Measurements from ENCODE around the gene LRRC43.

The LRRC43 gene

DNA sequence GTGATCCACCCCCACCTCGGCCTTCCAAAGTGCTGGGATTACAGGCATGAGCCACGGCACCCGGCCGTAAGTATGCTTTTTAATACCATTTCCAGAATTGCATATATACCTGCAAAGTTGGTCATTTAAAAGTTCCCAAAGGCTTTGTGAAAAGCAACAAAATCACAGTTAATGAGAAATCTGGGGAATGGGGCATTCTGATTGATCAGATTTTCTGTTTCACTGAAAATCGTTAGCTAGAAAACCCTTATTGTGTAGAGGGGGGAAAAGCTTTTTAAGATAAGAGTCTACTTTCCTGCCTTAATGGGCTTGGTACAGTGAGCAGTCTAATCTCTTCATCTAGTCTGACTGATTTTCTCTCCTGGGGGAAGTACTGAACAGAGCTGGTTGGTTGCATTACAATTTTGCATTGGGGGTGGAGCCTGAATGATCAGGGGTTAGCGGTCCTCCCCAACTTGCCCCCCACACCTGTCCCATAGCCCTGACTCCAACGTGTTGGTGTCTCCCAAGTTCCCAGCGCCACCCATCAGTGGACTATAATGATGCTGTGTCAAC, 32.7 kb upstream of the LRRC43 start:
- Histone ChIP-seq H2AK5ac (ENCODE audit: low read length) (no peak overlapping the region), H3K9ac (ENCODE audit: low read length) (no peak overlapping the region), H2AFZ (ENCODE audit: insufficient read depth, low read length, poor library complexity) (no peak overlapping the region), H3K4me2 (ENCODE audit: low read length) (no peak overlapping the region), H2BK120ac (ENCODE audit: insufficient read depth, low read length, poor library complexity) (no peak overlapping the region), H3K79me2 (ENCODE audit: control insufficient read depth, insufficient read depth, low read length, poor library complexity) (no peaks in the 10 kb centered on the region), H3K23ac (ENCODE audit: low read length) (no peak overlapping the region), H3K14ac (ENCODE audit: low read length) (no peak overlapping the region), H3K4me3 (ENCODE audit: low read depth, low read length) (no peak overlapping the region), H2BK5ac (ENCODE audit: low read depth, low read length, poor library complexity) (no peak overlapping the region), H3K36me3 (ENCODE audit: control insufficient read depth in 1 of 2, insufficient read depth in 2 of 2, low read length in 2 of 2) (no peaks in the 10 kb centered on the region), H4K91ac (ENCODE audit: low read depth, low read length) (no peak overlapping the region), H3K18ac (ENCODE audit: low read length) (no peak overlapping the region), H3K79me1 (ENCODE audit: low read length) (no peaks in the 10 kb centered on the region), H4K8ac (ENCODE audit: low read depth, low read length) (no peak overlapping the region), H3K27ac (ENCODE audit: low read depth, low read length) (no peak overlapping the region), H2BK12ac (ENCODE audit: low read length) (no peak overlapping the region), H4K12ac (ENCODE audit: low read depth, low read length) (no peak overlapping the region), H3K4ac (ENCODE audit: low read depth, low read length) (no peak overlapping the region), H3K9me3 (ENCODE audit: insufficient read depth, low read depth, low read length) (no peaks in the 10 kb centered on the region), H3K4me1 (ENCODE audit: control insufficient read depth in 1 of 2, insufficient read depth in 2 of 2, low read length in 2 of 2) (no peaks in the 10 kb centered on the region), H3K27me3 (ENCODE audit: insufficient read depth, low read length) (no peaks in the 10 kb centered on the region)
- no CpG with 5 or more reads among the region's 8 CpGs for WGBS (ENCODE audit: extremely low coverage, insufficient coverage, insufficient read length)
- no peak for DNase-seq

DNA sequence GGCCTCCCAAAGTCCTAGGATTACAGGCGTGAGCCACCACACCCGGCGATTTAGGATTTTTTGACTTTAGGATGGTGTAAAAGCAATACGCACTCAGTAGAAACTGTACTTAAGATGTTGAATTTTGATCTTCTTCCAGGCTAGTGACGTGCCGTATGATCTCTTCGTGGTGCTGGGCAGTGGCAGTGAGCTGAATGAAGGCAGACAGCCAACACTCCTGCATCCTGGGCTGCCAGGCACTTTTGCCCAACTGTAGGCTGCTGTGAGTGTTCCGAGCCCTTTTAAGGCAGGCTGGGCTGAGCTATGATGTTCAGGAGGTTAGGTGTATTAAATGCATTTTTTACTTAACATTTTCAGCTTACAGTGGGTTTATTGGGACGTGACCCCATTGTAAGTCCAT, 30.2 kb upstream of the LRRC43 start:
- no peaks in the 10 kb centered on the region for H3K27me3 ChIP-seq (ENCODE audit: insufficient read depth, low read length)
- no peak overlapping the region for H3K23ac ChIP-seq (ENCODE audit: low read length)
- H3K18ac ChIP-seq (ENCODE audit: low read length) = no peak overlapping the region
- no CpG with 5 or more reads among the region's 9 CpGs for WGBS (ENCODE audit: extremely low coverage, insufficient coverage, insufficient read length)
- no peaks in the 10 kb centered on the region for H3K79me2 ChIP-seq (ENCODE audit: control insufficient read depth, insufficient read depth, low read length, poor library complexity)
- H2BK12ac ChIP-seq (ENCODE audit: low read length) = no peak overlapping the region
- H3K4me2 ChIP-seq (ENCODE audit: low read length) = no peak overlapping the region
- H2AK5ac ChIP-seq (ENCODE audit: low read length) = no peak overlapping the region
- H4K12ac ChIP-seq (ENCODE audit: low read depth, low read length) = no peak overlapping the region
- no peaks in the 10 kb centered on the region for H3K36me3 ChIP-seq (ENCODE audit: control insufficient read depth in 1 of 2, insufficient read depth in 2 of 2, low read length in 2 of 2)
- H3K27ac ChIP-seq (ENCODE audit: low read depth, low read length) = no peak overlapping the region
- no peak overlapping the region for H2BK120ac ChIP-seq (ENCODE audit: insufficient read depth, low read length, poor library complexity)
- H4K91ac ChIP-seq (ENCODE audit: low read depth, low read length) = no peak overlapping the region
- no peak overlapping the region for H2AFZ ChIP-seq (ENCODE audit: insufficient read depth, low read length, poor library complexity)
- no peak for DNase-seq
- no peaks in the 10 kb centered on the region for H3K79me1 ChIP-seq (ENCODE audit: low read length)
- no peak overlapping the region for H3K9ac ChIP-seq (ENCODE audit: low read length)
- H3K4me1 ChIP-seq (ENCODE audit: control insufficient read depth in 1 of 2, insufficient read depth in 2 of 2, low read length in 2 of 2) = no peaks in the 10 kb centered on the region
- H4K8ac ChIP-seq (ENCODE audit: low read depth, low read length) = no peak overlapping the region
- H3K9me3 ChIP-seq (ENCODE audit: insufficient read depth, low read depth, low read length) = no peaks in the 10 kb centered on the region
- H2BK5ac ChIP-seq (ENCODE audit: low read depth, low read length, poor library complexity) = no peak overlapping the region
- H3K14ac ChIP-seq (ENCODE audit: low read length) = no peak overlapping the region
- no peak overlapping the region for H3K4me3 ChIP-seq (ENCODE audit: low read depth, low read length)
- no peak overlapping the region for H3K4ac ChIP-seq (ENCODE audit: low read depth, low read length)

GRCh38 chr12:122155705-122156104, 27.2 kb upstream of the LRRC43 start:
- no peak overlapping the region for H4K8ac ChIP-seq (ENCODE audit: low read depth, low read length)
- no peaks in the 10 kb centered on the region for H3K9me3 ChIP-seq (ENCODE audit: insufficient read depth, low read depth, low read length)
- DNase-seq = no peak
- H2BK120ac ChIP-seq (ENCODE audit: insufficient read depth, low read length, poor library complexity) = no peak overlapping the region
- no peak overlapping the region for H4K12ac ChIP-seq (ENCODE audit: low read depth, low read length)
- no peak overlapping the region for H3K18ac ChIP-seq (ENCODE audit: low read length)
- H3K14ac ChIP-seq (ENCODE audit: low read length) = no peak overlapping the region
- no peaks in the 10 kb centered on the region for H3K27me3 ChIP-seq (ENCODE audit: insufficient read depth, low read length)
- no peaks in the 10 kb centered on the region for H3K36me3 ChIP-seq (ENCODE audit: control insufficient read depth in 1 of 2, insufficient read depth in 2 of 2, low read length in 2 of 2)
- no CpG with 5 or more reads among the region's 10 CpGs for WGBS (ENCODE audit: extremely low coverage, insufficient coverage, insufficient read length)
- no peak overlapping the region for H2BK12ac ChIP-seq (ENCODE audit: low read length)
- H3K79me2 ChIP-seq (ENCODE audit: control insufficient read depth, insufficient read depth, low read length, poor library complexity) = no peaks in the 10 kb centered on the region
- no peak overlapping the region for H3K4ac ChIP-seq (ENCODE audit: low read depth, low read length)
- H3K9ac ChIP-seq (ENCODE audit: low read length) = no peak overlapping the region
- H2BK5ac ChIP-seq (ENCODE audit: low read depth, low read length, poor library complexity) = no peak overlapping the region
- H3K4me1 ChIP-seq (ENCODE audit: control insufficient read depth in 1 of 2, insufficient read depth in 2 of 2, low read length in 2 of 2) = no peaks in the 10 kb centered on the region
- H3K27ac ChIP-seq (ENCODE audit: low read depth, low read length) = no peak overlapping the region
- no peak overlapping the region for H2AK5ac ChIP-seq (ENCODE audit: low read length)
- H4K91ac ChIP-seq (ENCODE audit: low read depth, low read length) = no peak overlapping the region
- H3K4me3 ChIP-seq (ENCODE audit: low read depth, low read length) = no peak overlapping the region
- H3K4me2 ChIP-seq (ENCODE audit: low read length) = no peak overlapping the region
- no peak overlapping the region for H3K23ac ChIP-seq (ENCODE audit: low read length)
- H2AFZ ChIP-seq (ENCODE audit: insufficient read depth, low read length, poor library complexity) = no peak overlapping the region
- no peaks in the 10 kb centered on the region for H3K79me1 ChIP-seq (ENCODE audit: low read length)

DNA sequence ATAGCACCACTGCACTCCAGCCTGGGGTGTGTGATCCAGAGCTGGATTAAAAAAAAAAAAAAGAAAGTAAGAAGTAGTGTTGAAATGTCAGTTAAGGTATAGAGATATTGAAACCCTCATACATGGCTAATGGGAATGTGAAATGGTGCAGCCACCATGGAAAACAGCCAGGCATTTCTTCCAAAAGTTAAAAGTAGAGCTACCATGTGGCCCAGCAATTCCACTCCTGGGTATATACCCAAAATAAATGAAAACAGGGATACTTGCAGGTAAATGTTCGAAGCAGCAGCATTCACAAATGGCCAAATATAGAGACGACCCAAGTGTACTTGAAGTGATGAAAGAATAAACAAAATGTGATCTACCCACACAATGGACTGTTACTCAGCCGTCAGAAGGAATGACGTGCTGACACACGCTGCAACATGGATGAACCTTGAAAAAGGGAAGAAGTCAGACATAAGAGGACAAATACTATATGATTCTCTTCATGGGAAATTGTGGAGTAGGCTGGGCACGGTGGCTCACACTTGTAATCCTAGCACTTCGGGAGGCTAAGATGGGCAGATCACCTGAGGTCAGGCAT, 24.1 kb upstream of the LRRC43 start:
- no CpG with 5 or more reads among the region's 7 CpGs for WGBS (ENCODE audit: extremely low coverage, insufficient coverage, insufficient read length)
- no peak overlapping the region for H3K18ac ChIP-seq (ENCODE audit: low read length)
- no peaks in the 10 kb centered on the region for H3K36me3 ChIP-seq (ENCODE audit: control insufficient read depth in 1 of 2, insufficient read depth in 2 of 2, low read length in 2 of 2)
- H2BK12ac ChIP-seq (ENCODE audit: low read length) = no peak overlapping the region
- no peak overlapping the region for H3K9ac ChIP-seq (ENCODE audit: low read length)
- no peak overlapping the region for H2BK5ac ChIP-seq (ENCODE audit: low read depth, low read length, poor library complexity)
- H2AFZ ChIP-seq (ENCODE audit: insufficient read depth, low read length, poor library complexity) = no peak overlapping the region
- no peak overlapping the region for H3K14ac ChIP-seq (ENCODE audit: low read length)
- H3K79me2 ChIP-seq (ENCODE audit: control insufficient read depth, insufficient read depth, low read length, poor library complexity) = no peaks in the 10 kb centered on the region
- H3K4me1 ChIP-seq (ENCODE audit: control insufficient read depth in 1 of 2, insufficient read depth in 2 of 2, low read length in 2 of 2) = no peaks in the 10 kb centered on the region
- no peaks in the 10 kb centered on the region for H3K27me3 ChIP-seq (ENCODE audit: insufficient read depth, low read length)
- no peak overlapping the region for H2BK120ac ChIP-seq (ENCODE audit: insufficient read depth, low read length, poor library complexity)
- no peak overlapping the region for H4K91ac ChIP-seq (ENCODE audit: low read depth, low read length)
- DNase-seq = no peak
- no peak overlapping the region for H3K23ac ChIP-seq (ENCODE audit: low read length)
- H4K12ac ChIP-seq (ENCODE audit: low read depth, low read length) = no peak overlapping the region
- no peaks in the 10 kb centered on the region for H3K79me1 ChIP-seq (ENCODE audit: low read length)
- H3K9me3 ChIP-seq (ENCODE audit: insufficient read depth, low read depth, low read length) = no peaks in the 10 kb centered on the region
- no peak overlapping the region for H2AK5ac ChIP-seq (ENCODE audit: low read length)
- no peak overlapping the region for H3K4ac ChIP-seq (ENCODE audit: low read depth, low read length)
- H3K4me2 ChIP-seq (ENCODE audit: low read length) = no peak overlapping the region
- H3K4me3 ChIP-seq (ENCODE audit: low read depth, low read length) = no peak overlapping the region
- H3K27ac ChIP-seq (ENCODE audit: low read depth, low read length) = no peak overlapping the region
- H4K8ac ChIP-seq (ENCODE audit: low read depth, low read length) = no peak overlapping the region
